Measurements from ENCODE around the gene VDAC2.
"Not testable (repeated sequence)": the region's sequence is repeated elsewhere in the genome, so short reads cannot be mapped to it uniquely, and the experiment has no call there.

Gene VDAC2

DNA sequence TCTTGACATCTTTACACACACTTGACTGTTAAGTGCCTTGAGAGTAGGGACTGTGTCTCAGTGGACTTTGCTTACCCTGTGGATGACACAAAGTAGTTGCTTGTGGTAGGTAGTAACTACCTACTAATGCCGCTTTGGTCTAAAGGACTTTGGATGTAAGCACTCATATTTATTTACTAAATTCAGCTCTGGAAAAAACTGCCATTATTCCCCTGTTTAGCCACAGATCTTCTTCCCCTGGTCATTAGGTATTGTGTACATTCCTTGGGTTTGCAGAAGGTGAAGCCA, 2.8 kb upstream of the VDAC2 start:
- H3K4me3 Mint-ChIP-seq: peak overlapping the region; percentile 65
- peaks cover 7% of the 10 kb centered on the region for H3K36me3 Mint-ChIP-seq
- H3K27me3 Mint-ChIP-seq: no peaks in the 10 kb centered on the region
- peaks cover 25% of the 10 kb centered on the region for H3K4me1 Mint-ChIP-seq (ENCODE audit: low read depth)
- H3K27ac Mint-ChIP-seq: no peak overlapping the region
- H3K9me3 Mint-ChIP-seq (ENCODE audit: low read depth): no peaks in the 10 kb centered on the region

DNA sequence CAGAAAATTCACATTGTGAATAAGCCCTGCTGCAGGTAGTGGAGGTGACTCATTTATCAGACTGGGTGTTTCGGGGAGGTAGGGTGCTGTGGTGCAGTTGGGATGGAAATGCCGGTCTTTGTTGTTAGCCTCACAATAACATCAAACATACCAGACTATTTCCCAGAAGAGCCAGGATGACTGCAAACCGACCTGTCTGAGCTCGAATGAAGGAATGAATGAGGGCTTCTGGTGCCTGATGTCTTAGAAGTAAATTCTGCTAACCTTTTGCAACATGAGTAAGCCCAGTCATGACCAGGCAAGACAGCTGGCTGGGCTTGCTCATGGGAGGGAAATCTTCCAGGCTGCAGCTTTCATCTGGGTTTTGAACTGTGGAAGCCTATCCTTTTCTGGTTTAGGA, 2.4 kb upstream of the VDAC2 start:
- Mint-ChIP-seq H3K4me1 (ENCODE audit: low read depth) (peaks cover 27% of the 10 kb centered on the region), H3K27me3 (no peaks in the 10 kb centered on the region), H3K4me3 (peak overlapping the region; percentile 65), H3K27ac (peak overlapping the region; percentile 75), H3K36me3 (peaks cover 7% of the 10 kb centered on the region), H3K9me3 (ENCODE audit: low read depth) (no peaks in the 10 kb centered on the region)

DNA sequence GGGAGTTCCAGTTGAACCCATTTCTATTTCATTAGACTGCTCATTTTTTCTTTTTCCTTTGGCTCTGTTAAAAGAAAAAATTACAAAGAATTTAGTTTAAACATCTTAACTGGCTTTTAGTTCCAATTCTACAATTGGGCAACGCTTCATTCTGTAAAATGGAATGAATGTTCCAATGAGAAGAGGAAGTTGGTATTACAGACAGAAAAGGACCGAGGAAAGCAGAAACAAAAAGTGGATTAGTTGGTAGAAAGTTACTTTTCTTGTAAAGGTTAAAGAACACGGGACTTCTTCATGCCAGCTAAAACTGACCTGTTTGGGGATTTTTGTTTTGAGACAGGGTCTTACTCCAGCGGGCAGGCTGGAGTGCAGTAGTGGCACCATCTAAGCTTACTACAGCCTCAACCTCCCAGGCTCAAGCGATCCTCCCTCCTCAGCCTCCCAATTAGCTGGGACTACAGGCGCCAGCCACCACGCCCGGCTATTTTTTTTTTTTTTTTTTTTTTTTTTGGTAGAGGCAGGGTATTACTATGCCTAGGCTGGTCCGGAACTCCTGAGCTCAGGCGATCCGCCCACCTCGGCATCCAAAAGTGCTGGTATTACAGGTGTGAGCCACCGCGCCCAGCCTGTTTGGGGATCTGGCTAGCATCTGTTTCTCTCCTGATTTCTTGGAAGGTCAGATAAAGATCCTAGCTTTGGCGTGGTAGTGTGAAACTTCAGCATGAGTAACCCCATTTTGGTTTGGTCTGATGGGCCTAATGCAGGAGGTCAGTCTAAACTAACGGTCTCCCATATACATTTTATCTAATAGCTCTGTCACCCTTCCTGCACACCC, 1.3 kb upstream of the VDAC2 start:
- H3K27ac Mint-ChIP-seq: peak overlapping the region; percentile 100
- H3K4me1 Mint-ChIP-seq (ENCODE audit: low read depth): peaks cover 31% of the 10 kb centered on the region
- H3K27me3 Mint-ChIP-seq: no peaks in the 10 kb centered on the region
- peaks cover 11% of the 10 kb centered on the region for H3K36me3 Mint-ChIP-seq
- H3K4me3 Mint-ChIP-seq: peak overlapping the region; percentile 99
- no peaks in the 10 kb centered on the region for H3K9me3 Mint-ChIP-seq (ENCODE audit: low read depth)

DNA sequence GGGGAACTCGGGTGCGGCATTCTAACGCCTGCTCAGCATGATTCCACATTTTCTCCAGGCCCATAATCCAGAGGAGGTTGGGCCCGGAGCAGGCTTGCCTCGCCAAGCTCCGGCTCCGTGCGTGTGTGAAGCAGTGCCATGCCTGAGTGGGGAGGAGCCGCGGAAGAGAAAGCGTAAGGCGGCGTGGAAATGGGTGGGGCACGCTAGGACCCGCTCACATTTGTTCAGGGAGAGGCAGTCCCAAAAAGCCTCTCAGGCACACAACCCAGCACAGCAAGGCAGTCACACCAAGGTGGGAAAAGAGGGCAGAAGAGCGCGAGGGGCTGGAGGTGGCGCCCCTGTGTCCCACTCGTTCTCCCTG, 695 bp upstream of the VDAC2 start:
- peak overlapping the region; percentile 99 for H3K4me3 Mint-ChIP-seq
- H3K36me3 Mint-ChIP-seq: peaks cover 11% of the 10 kb centered on the region
- peaks cover 31% of the 10 kb centered on the region for H3K4me1 Mint-ChIP-seq (ENCODE audit: low read depth)
- H3K27me3 Mint-ChIP-seq: no peaks in the 10 kb centered on the region
- peak overlapping the region; percentile 100 for H3K27ac Mint-ChIP-seq
- no peaks in the 10 kb centered on the region for H3K9me3 Mint-ChIP-seq (ENCODE audit: low read depth)

DNA sequence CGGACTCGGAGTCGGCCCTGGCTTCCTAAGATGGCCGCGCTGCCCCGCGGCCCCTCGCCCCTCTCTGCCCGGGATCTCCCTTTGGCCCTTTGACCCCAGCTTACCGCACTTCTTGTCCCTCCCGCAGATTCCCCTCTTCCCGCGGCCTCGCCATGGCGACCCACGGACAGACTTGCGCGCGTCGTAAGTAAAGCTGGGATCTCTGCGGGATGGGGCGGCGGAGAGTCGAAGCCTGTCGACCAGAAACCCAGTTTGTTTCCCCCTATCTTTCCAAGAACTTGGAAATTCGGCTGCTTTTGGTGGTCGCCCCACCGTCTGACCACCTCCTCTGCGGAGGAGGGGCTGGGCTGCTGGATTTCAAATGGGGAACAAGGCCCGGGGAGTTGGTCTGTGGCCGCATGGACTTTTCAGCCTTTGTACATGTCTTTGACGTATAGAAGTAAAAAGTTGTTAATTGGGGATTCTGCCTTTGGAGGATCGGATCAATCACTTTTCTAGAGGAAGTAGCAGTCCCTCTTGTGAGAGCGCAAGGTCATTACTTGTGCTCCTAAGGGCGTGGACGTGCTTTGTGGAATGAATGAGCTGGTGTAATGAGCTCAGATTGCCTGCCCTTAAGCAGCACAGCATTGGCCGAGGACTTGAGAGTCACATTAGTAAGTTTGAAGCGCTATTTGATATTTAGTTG, 553 bp downstream of the VDAC2 start:
- H3K27ac Mint-ChIP-seq: peak overlapping the region; percentile 99
- peaks cover 34% of the 10 kb centered on the region for H3K4me1 Mint-ChIP-seq (ENCODE audit: low read depth)
- peaks cover 13% of the 10 kb centered on the region for H3K36me3 Mint-ChIP-seq
- peak overlapping the region; percentile 98 for H3K4me3 Mint-ChIP-seq
- no peaks in the 10 kb centered on the region for H3K9me3 Mint-ChIP-seq (ENCODE audit: low read depth)
- H3K27me3 Mint-ChIP-seq: no peaks in the 10 kb centered on the region

DNA sequence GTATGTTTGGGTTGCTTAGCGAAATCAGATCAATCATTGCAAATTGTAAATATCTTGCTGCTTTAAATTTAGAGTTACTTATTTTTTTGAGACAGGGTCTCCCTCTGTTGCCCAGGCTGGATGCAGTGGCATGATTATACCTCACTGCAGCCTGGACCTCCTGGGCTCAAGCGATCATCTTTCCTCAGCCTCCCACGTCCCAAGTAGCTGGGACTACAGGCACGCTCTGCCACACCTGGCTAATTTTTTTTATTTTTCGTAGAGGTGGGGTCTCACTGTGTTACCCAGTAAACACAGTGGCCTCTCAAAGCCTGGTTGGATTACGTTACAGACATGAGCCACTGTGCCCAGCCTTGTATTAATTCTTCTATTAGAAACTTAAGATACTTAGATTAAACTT, 1.7 kb downstream of the VDAC2 start:
- no peaks in the 10 kb centered on the region for H3K9me3 Mint-ChIP-seq (ENCODE audit: low read depth)
- H3K4me1 Mint-ChIP-seq (ENCODE audit: low read depth): peaks cover 40% of the 10 kb centered on the region
- H3K4me3 Mint-ChIP-seq: peak overlapping the region; percentile 98
- H3K27me3 Mint-ChIP-seq: no peaks in the 10 kb centered on the region
- H3K27ac Mint-ChIP-seq: peak overlapping the region; percentile 85
- peaks cover 13% of the 10 kb centered on the region for H3K36me3 Mint-ChIP-seq

DNA sequence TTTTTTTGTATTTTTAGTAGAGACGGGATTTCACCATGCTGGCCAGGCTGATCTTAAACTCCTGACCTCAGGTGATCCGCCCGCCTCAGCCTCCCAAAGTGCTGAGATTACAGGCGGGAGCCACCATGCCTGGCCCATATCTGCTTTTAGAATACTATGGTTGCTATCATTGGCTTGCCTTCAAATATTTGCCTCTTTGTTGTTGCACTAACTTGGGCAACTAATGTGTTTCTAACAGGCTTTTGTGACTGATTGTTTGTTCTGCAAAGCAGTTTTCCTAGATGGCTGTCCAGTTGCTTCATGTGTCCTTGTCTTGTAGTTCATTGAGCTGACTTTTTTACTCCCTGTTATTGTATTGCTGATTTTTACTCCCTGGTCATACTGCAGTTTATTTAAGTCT, 9.7 kb downstream of the VDAC2 start:
- peak overlapping the region; percentile 64 for H3K27ac Mint-ChIP-seq
- H3K4me1 Mint-ChIP-seq (ENCODE audit: low read depth): peaks cover 53% of the 10 kb centered on the region
- no peaks in the 10 kb centered on the region for H3K9me3 Mint-ChIP-seq (ENCODE audit: low read depth)
- no peaks in the 10 kb centered on the region for H3K27me3 Mint-ChIP-seq
- peaks cover 13% of the 10 kb centered on the region for H3K36me3 Mint-ChIP-seq
- no peak overlapping the region for H3K4me3 Mint-ChIP-seq

DNA sequence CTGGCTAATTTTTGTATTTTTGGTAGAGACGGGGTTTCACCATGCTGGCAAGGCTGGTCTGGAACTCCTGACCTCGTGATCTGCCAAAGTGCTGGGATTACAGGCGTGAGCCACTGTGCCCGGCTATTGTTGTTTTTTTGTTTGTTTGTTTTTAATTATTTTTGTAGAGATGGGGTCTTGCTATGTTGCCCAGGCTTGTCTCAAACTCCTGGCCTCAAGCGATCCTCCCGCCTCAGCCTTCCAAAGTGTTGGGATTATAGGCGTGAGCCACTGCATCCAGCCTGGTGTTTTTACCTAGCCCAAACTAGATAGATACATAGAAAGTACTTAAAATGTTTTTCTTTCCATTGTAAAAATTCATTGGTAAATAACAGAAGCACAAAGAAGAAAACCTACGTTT, 10.9 kb downstream of the VDAC2 start:
- H3K4me3 Mint-ChIP-seq; H3K27me3 Mint-ChIP-seq; H3K27ac Mint-ChIP-seq; H3K9me3 Mint-ChIP-seq (ENCODE audit: low read depth): not testable (repeated sequence)
- Mint-ChIP-seq H3K4me1 (ENCODE audit: low read depth) (peaks cover 53% of the 10 kb centered on the region), H3K36me3 (peaks cover 10% of the 10 kb centered on the region)

DNA sequence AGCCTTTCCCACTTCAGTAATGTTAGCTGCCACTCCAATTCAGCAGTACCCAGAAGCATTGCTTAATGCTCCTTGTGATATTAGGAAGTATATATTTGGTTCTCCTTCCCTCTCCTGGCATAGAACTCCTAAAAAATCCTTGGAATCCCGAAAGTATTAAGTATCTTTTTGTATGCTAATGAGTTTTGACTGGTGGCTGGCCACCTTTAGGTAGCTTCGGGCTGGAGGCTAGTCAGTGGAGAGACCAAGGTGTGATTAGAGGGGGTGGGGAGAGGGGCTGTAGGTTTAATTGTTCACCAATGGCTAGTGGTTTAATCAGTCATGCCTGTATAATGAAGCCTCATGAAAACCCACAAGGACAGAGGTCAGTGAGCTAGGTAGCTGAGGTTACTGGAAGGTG, 12.9 kb downstream of the VDAC2 start:
- Mint-ChIP-seq H3K36me3 (peaks cover 11% of the 10 kb centered on the region), H3K4me3 (no peak overlapping the region), H3K27me3 (no peaks in the 10 kb centered on the region), H3K9me3 (ENCODE audit: low read depth) (no peaks in the 10 kb centered on the region), H3K27ac (peak overlapping the region; percentile 46), H3K4me1 (ENCODE audit: low read depth) (peaks cover 56% of the 10 kb centered on the region)

DNA sequence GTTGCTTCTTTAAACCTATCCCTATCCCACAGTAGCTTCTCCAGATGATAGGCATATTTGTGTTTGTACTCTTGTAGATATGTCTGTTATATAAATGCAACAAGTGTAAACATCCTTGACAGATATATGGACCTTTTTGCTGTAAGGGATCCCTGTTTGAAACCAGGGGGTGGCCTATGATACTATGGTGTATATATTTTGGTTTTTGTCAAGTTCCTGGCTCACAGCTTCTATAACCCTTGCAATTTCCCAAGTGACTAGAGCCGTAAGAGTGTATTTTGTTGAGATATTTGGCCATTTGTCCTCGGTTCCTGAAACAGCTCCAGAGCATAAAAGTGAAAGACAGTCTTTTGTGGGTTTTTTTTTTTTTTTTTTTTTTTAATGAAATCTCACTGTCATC, 15.5 kb downstream of the VDAC2 start:
- Mint-ChIP-seq H3K9me3 (ENCODE audit: low read depth) (no peaks in the 10 kb centered on the region), H3K36me3 (peaks cover 14% of the 10 kb centered on the region), H3K4me1 (ENCODE audit: low read depth) (peaks cover 58% of the 10 kb centered on the region), H3K27ac (peak overlapping the region; percentile 59), H3K4me3 (no peak overlapping the region), H3K27me3 (no peaks in the 10 kb centered on the region)

DNA sequence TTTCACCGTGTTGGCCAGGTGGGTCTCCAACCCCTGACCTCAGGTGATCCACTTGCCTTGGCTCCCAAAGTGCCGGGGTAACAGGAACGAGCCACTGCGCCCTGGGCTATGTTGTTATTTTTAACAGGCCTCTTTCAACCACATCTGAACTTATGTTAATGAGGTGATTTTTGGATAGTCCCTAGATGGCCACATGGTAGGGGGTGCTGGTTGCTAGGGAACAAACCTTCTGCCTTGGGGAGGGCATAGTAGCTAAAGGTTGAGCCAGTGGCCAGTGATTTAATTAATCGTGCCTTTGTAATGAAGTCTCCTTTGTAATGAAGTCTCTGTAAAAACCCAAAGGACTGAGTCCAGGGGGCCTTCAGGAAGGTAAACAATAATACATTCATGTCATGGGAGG, 16.1 kb downstream of the VDAC2 start:
- Mint-ChIP-seq H3K9me3 (ENCODE audit: low read depth) (no peaks in the 10 kb centered on the region), H3K4me3 (no peak overlapping the region), H3K27ac (peak overlapping the region; percentile 58), H3K27me3 (no peaks in the 10 kb centered on the region), H3K36me3 (peaks cover 15% of the 10 kb centered on the region), H3K4me1 (ENCODE audit: low read depth) (peaks cover 61% of the 10 kb centered on the region)

DNA sequence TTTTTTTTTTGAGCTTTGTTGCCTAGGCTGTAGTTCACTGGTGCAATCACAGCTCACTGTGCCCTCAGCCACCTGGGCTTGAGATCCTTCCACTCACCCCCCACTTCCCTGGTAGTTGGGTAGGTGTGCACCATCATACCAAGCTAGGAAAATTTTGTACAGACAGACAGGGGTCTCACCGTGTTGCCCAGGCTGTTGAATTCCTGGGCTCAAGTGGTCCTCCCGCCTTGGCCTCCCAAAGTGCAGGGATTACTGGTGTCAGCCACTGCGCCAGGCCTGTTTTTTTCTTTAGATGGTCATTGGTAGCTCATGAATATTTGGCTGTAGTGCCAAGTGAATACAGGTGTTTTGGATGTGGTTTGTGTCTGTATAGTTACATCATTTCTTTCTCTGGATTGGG, 17.7 kb downstream of the VDAC2 start:
- no peaks in the 10 kb centered on the region for H3K9me3 Mint-ChIP-seq (ENCODE audit: low read depth)
- no peaks in the 10 kb centered on the region for H3K27me3 Mint-ChIP-seq
- no peak overlapping the region for H3K4me3 Mint-ChIP-seq
- H3K36me3 Mint-ChIP-seq: peaks cover 18% of the 10 kb centered on the region
- H3K4me1 Mint-ChIP-seq (ENCODE audit: low read depth): peaks cover 53% of the 10 kb centered on the region
- peak overlapping the region; percentile 83 for H3K27ac Mint-ChIP-seq

DNA sequence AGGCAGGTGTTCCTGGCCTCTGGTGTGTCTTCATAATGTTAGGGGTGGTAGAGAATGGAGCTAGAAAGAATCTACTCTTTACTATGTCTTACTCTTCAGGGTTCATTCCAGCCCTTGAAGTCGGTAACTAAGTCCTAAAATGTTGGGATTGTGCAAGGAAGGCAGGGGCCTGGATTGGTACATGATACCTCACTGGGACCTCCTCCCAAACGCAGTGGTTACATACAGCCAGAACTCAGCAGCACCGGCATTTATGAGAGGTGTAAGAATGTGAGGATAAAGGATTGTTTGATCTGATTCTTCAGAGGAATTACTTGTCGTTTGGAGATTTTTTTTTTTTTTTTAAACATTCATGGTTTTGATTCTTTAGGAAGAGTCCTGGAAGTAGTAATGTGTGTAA, 18.2 kb downstream of the VDAC2 start:
- peaks cover 52% of the 10 kb centered on the region for H3K4me1 Mint-ChIP-seq (ENCODE audit: low read depth)
- H3K36me3 Mint-ChIP-seq: peaks cover 18% of the 10 kb centered on the region
- H3K27me3 Mint-ChIP-seq: no peaks in the 10 kb centered on the region
- H3K9me3 Mint-ChIP-seq (ENCODE audit: low read depth): no peaks in the 10 kb centered on the region
- H3K27ac Mint-ChIP-seq: peak overlapping the region; percentile 83
- no peak overlapping the region for H3K4me3 Mint-ChIP-seq

DNA sequence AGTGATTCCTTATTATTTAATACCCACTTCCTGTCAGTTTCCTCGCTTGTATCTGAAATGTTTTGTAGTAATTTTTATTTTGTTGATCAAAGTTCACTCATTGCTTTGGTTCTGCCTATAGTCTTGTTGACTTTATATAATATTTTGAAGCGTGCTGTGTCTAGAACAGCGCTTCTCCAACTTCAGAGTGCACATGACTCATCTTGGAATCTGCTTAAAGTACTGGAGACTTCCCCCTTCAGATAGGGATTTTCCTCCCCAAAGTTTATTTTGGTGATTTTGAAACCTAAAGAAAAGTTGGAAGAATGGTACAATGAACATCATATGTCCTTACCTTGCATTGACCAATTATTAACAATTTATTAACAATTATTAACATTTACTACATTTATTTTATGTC, 19.4 kb downstream of the VDAC2 start:
- Mint-ChIP-seq H3K4me1 (ENCODE audit: low read depth) (peaks cover 41% of the 10 kb centered on the region), H3K36me3 (peaks cover 13% of the 10 kb centered on the region), H3K27me3 (no peaks in the 10 kb centered on the region), H3K4me3 (no peak overlapping the region), H3K27ac (no peak overlapping the region), H3K9me3 (ENCODE audit: low read depth) (no peaks in the 10 kb centered on the region)

DNA sequence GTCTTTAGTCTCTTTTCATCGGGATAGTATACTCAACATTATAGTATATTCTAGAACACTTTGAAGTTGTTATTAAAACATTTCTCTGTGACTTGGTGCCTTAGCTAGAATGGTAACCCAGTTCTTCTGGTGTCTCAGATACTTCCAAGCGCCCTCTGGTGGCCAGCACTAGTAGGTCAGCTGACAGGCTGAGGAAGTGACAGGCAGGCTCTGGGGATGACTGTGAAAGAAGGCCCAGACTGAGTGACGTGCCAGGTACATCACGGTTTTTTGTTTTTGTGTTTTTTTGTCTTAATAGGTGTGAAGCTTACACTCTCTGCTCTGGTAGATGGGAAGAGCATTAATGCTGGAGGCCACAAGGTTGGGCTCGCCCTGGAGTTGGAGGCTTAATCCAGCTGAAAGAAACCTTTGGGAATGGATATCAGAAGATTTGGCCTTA, 20.0 kb downstream of the VDAC2 start:
- Mint-ChIP-seq H3K27ac (peak overlapping the region; percentile 94), H3K27me3 (no peaks in the 10 kb centered on the region), H3K4me3 (peak overlapping the region; percentile 20), H3K4me1 (ENCODE audit: low read depth) (peaks cover 36% of the 10 kb centered on the region), H3K36me3 (peaks cover 13% of the 10 kb centered on the region), H3K9me3 (ENCODE audit: low read depth) (no peaks in the 10 kb centered on the region)
